ENCODE data around the gene CACNB2.

CACNB2 gene

GRCh38 chr10:18221123-18221522 lies 80.9 kb downstream of the CACNB2 start:
- no peak overlapping the region for H3K4me3 ChIP-seq (ENCODE audit: low read length)
- no peak for DNase-seq (ENCODE audit: low read depth, low spot score)

- DNase-seq (ENCODE audit: low read depth, low spot score), result no peak
- H3K4me3 ChIP-seq (ENCODE audit: low read length), result no peak overlapping the region
These were observed 81.7 kb downstream of the CACNB2 start for GRCh38 chr10:18221882-18222281.

DNA sequence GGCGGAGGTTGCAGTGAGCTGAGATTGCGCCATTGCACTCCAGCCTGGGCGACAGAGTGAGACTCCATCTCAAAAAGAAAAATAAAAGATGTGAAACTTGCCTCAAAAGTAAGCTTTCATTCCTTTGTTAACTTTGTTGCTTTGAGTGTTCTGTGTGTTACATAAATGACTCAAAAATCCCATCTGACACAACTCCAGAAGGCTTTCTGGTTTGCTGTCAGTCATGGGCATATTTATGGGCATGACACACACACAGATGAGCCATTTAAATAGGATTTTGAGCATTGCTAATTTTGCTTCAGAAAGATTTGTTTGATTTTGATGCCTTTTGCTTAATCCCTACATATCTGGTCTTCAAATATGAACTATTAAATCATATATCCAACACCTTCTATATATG lies 82.6 kb downstream of the CACNB2 start:
- H3K4me3 ChIP-seq (ENCODE audit: low read length), result no peak overlapping the region
- no peak for DNase-seq (ENCODE audit: low read depth, low spot score)

GRCh38 chr10:18223898-18224297 lies 83.7 kb downstream of the CACNB2 start:
- H3K4me3 ChIP-seq (ENCODE audit: low read length), result no peak overlapping the region
- no peak for DNase-seq (ENCODE audit: low read depth, low spot score)

DNA sequence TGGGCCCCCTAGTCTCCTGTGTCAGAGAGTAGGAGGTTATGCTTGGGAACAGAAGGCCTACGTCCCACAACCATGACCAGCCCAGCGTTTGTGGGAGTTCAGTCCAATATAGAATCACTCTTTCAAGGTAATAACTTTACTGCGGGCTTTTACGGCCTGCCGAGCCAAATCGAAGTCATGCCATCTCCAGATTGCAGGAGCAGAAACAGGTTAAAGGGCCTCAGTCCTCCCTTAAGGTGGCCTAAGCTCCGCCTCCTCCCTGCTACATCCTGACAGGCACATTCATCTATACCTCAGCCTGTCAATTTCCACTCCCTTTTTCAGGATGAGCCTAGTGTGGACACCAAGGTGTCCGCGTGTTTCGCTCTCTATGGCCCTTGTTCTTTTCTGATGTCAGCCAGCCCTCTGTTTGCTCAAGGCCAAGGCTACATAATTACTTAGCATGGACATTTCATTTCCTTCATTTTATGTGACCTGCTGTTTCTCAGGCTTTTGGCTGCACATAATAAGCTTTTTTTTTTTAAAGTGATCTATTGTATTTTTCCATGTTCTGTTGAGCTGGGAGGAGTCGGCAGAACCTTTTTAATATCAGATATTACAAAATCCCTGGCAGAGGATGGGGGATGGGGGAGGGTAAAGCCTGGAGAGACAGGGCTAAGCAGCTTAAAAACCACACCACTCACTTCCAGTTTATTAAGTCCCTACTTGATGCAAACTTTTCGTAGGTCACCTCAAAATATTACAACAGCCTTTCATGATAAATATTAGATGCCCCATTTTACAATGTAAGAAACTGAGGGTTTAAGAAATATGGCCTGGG lies 84.6 kb downstream of the CACNB2 start:
- no peak for DNase-seq (ENCODE audit: low read depth, low spot score)
- H3K4me3 ChIP-seq (ENCODE audit: low read length), result no peak overlapping the region

DNA sequence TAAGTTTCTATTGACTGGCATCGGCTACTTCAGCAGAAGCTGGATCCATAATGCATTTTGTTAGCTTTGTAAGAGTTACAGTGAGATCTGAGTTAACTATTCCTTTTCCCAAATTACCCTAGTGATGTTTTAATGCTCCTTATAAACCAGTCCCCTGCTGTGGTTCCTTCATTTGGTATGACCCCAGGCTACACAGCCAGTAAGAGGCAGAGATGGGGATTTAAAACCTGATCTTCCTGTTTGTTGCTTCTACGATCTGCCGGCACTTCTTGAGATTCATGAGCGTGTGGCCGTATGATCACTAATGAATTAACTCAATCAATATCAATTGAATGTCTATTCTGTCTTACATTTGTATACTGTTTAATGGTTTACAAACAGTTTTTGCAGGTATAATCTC lies 86.1 kb downstream of the CACNB2 start:
- no peak overlapping the region for H3K4me3 ChIP-seq (ENCODE audit: low read length)
- DNase-seq (ENCODE audit: low read depth, low spot score), result no peak

- H3K4me3 ChIP-seq (ENCODE audit: low read length), result no peak overlapping the region
- DNase-seq (ENCODE audit: low read depth, low spot score), result no peak
These were observed 89.6 kb downstream of the CACNB2 start for GRCh38 chr10:18229826-18230225.

DNA sequence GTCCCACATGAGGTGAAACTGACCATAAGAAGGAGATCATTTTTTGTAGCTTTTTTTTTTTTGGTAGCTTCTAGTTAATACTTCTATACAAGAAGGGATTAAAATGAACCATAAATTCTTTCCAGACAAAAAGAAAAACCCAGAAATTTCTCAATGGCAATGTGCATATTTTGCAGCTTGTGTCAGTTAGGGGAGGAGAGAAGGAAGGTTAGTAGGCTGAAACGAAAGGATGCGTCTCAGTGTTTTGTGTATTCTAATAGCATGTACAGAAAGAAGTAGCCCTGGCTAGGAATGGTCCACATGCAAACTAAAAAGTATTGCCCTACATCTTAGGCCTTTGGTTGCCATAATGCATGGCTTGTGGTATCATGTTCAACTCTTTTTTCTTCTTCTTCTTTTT lies 90.6 kb downstream of the CACNB2 start:
- no peak overlapping the region for H3K4me3 ChIP-seq (ENCODE audit: low read length)
- DNase-seq (ENCODE audit: low read depth, low spot score), result no peak

DNA sequence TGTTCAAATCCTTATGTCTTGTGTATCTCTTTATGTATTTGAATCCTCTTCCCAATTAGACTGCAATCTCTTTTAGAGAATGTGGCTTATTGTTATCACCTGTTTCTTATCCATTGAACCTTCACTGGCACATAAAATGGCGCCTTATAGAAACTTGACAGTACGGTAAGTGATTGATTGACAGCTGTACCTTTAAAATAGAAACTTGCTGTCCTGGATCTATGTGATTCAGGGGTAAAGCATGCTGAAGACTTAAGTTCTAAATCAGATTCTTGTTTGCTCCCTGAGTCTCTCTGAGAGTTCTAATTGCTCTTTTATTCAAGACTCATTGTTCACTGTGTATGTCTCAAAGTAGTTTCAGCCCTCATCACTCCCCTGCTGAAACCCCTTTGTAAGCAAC lies 91.3 kb downstream of the CACNB2 start:
- no peak for DNase-seq (ENCODE audit: low read depth, low spot score)
- H3K4me3 ChIP-seq (ENCODE audit: low read length), result no peak overlapping the region

DNA sequence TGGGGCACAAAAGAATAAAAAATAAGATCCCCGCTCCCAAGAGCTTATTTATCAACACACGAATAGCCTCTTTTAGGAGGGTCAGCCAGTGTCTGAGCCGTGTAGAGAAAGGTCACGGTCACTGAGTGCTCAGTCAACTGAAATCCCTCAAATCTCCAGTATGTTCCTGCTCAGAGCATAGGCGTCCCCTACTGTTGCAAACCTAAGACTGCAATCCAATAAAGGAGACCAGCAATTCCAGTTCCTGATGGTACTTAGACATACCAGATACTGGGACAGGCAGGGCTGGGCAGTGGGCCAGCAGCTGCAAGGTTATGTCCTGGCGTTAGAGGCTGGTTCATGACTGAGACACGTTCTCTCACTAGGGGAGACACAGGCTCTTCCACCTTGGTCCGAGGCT lies 93.6 kb downstream of the CACNB2 start:
- H3K4me3 ChIP-seq (ENCODE audit: low read length), result no peak overlapping the region
- no peak for DNase-seq (ENCODE audit: low read depth, low spot score)

GRCh38 chr10:18235477-18235876 lies 95.3 kb downstream of the CACNB2 start:
- DNase-seq (ENCODE audit: low read depth, low spot score), result no peak
- H3K4me3 ChIP-seq (ENCODE audit: low read length), result no peak overlapping the region

DNA sequence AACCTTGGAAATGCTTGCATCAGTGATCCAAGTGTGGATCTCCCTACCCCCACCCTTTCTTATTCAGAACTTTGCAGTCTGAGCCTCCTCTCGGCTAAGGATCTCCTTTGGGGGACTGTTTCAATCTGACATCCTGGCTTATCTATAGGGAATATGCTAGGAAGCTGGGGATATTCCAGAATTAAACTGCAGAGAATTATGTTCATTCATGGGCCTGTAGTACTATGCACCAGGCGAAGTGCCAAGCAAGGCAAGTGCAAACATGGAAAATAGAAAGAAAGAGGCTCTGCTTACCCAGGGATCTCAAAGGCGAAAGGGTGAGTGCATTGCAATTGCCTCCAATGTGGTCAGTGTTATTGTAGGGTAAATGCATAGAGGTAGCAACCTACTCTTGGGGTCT lies 96.5 kb downstream of the CACNB2 start:
- DNase-seq (ENCODE audit: low read depth, low spot score), result no peak
- no peak overlapping the region for H3K4me3 ChIP-seq (ENCODE audit: low read length)

DNA sequence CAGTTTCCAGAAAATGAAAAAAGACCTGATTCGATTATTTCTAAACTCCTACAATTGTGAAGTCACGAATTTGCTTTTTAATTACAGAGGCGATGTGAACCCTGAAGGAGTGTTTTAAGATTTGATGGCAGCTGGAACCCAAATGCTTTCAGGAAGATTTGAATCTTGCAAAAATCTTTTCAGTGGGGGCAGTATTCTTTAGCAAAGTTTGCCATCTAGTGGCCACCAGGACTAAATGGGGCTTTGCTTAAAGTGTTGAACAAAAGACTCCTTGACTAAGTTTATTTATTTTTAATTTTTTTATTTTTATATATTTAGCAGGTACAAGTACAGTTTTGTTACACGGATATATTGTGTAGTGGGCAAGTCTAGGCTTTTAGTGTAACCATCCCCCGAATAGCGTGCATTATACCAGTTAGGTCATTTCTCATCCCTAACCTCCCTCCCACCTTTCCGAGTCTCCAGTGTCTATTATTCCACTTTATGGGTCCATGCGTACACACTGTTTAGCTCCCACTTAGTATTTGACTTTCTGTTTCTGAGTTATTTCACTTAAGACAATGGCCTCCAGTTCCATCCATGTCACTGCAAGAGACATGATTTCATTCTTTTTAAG lies 98.8 kb downstream of the CACNB2 start:
- no peak overlapping the region for H3K4me3 ChIP-seq (ENCODE audit: low read length)
- peak; percentile 39 for DNase-seq (ENCODE audit: low read depth, low spot score)

DNA sequence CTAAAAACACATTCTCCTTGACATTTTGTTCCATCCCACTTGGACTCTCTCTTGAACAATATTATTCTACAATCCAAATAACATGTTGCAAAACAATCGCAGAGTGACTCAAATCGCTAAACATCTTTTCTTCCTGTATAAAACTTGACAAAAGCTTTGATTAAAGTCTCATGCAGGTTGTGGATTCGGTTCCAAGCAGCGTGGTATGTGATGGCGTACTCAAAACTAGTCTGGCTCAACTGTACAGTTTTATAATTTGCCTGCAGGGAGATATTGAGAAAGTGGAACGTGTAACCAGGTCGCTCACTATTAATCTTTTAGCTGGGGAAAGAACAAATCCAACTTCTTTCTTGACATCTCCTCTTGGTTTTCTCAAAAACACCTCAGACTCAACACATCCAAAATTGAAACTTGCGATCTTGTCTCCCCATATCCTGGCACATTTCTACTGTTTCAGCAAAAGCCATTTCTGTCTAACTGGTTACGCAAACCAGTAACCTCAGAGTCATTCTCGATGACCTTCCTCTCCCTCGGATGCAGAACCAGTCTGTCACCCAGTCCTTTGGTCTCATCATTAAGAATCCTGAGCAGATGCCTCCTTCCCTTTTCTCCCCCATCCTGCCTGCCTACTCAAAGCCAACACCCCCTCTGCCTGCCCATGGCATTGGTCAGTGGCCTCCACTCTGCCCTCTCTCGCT lies 100.1 kb downstream of the CACNB2 start:
- DNase-seq (ENCODE audit: low read depth, low spot score), result no peak
- H3K4me3 ChIP-seq (ENCODE audit: low read length), result no peak overlapping the region

GRCh38 chr10:18246967-18247366 lies 106.7 kb downstream of the CACNB2 start:
- no peak for DNase-seq (ENCODE audit: low read depth, low spot score)

DNA sequence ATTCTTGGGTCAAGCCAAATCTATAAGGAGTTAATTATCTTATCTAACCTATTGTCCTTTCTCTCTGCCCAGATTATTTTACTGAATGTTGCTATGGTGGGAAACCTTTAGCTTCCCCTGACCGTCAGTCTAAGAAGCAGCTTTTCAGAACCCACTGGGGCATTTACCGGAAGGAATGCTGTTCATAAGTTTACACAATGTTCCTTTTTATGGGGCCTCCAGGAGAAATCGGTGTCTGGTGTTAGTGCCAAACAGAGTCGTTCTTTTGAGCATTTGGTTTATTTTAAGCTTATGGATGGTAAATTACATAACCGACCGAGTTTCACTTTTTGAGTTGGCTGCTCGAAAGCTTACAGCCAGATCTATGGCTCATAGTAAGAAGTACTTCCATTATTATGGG lies 111.9 kb downstream of the CACNB2 start:
- H3K4me3 ChIP-seq (ENCODE audit: low read length), result no peak overlapping the region
- DNase-seq (ENCODE audit: low read depth, low spot score), result no peak

More at GRCh38 chr10:18246967-18247366, 106.7 kb downstream of the CACNB2 start:
- H3K4me3 ChIP-seq (ENCODE audit: low read length), result no peak overlapping the region

DNA sequence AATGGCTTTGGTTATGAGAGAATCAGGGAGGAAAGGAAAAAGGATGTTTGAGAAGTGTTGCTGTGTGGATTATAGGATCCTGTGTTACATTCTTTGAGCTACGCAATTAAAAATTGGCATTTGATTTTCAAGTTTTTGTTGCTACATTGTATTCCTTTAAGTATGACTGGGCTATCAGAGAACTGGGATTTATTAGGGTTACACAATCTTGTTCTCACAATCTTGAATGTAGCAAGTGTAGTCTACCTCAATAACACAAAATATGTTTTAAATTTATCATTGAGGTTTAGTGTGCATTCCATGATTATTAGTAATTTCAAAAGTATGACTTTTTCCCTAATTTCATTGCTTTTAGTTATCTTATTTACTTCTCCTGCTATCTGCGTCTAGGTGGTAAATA lies 113.9 kb downstream of the CACNB2 start:
- no peak for DNase-seq (ENCODE audit: low read depth, low spot score)
- no peak overlapping the region for H3K4me3 ChIP-seq (ENCODE audit: low read length)

GRCh38 chr10:18254692-18255091 lies 114.5 kb downstream of the CACNB2 start:
- DNase-seq (ENCODE audit: low read depth, low spot score), result no peak
- H3K4me3 ChIP-seq (ENCODE audit: low read length), result no peak overlapping the region

GRCh38 chr10:18260310-18260922 lies 120.2 kb downstream of the CACNB2 start:
- DNase-seq (ENCODE audit: low read depth, low spot score), result no peak
- no peak overlapping the region for H3K4me3 ChIP-seq (ENCODE audit: low read length)

DNA sequence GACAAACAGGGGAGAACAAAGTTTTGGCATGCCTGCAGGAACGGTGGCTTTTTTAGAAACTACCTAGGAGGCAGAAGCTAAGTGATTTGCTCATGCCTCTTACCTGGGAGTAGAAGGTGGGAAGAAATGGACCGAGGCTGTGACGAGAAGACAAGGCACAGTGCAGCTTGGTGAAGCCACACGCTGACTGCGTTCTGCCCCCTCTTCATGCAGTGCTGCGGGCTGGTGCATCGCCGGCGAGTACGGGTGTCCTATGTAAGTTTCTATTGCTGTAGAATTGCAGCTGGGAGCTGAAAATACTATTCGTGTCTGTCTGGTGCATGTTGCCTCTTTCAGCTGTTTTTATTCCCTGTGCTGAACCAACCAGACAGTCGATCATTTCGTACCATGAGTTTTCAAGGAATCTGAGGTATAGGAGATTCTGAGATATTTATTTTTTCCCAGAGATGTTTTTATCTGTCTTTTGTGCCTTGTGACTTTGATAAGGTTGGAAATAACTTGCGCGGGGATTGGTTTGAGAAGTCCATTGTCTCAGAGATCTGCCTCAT lies 120.9 kb downstream of the CACNB2 start:
- DNase-seq (ENCODE audit: low read depth, low spot score), result no peak
- no peak overlapping the region for H3K4me3 ChIP-seq (ENCODE audit: low read length)
